ENCODE results near the gene SMIM38. TPM values are rescaled to one million over a fixed set of nuclear protein-coding genes. Genes with fewer than 3 reads are reported as not detected.
A peak's percentile ranks its signal among the peaks of the same experiment; 100 is the strongest.
"Not testable (repeated sequence)": the region's sequence is repeated elsewhere in the genome, so short reads cannot be mapped to it uniquely, and the experiment has no call there.

The SMIM38 gene
- total RNA-seq, 1 experiment from 2014 or later = not detected

GRCh38 chr11:69121621-69122325, 34.0 kb upstream of the SMIM38 start:
- no peak for DNase-seq (ENCODE audit: low read depth)

GRCh38 chr11:69122326-69122629, 33.5 kb upstream of the SMIM38 start:
- no peak for DNase-seq (ENCODE audit: low read depth)

- peak; percentile 86 for DNase-seq (ENCODE audit: low read depth)
Observed at GRCh38 chr11:69122630-69123431, 32.9 kb upstream of the SMIM38 start.

GRCh38 chr11:69123593-69124545, 31.9 kb upstream of the SMIM38 start:
- no peak for DNase-seq (ENCODE audit: low read depth)

GRCh38 chr11:69125861-69126260, 29.9 kb upstream of the SMIM38 start:
- DNase-seq (ENCODE audit: low read depth) = no peak

- DNase-seq (ENCODE audit: low read depth) = no peak
Observed at GRCh38 chr11:69126286-69126685, 29.4 kb upstream of the SMIM38 start.

- DNase-seq (ENCODE audit: low read depth) = no peak
Observed at GRCh38 chr11:69127081-69127850, 28.5 kb upstream of the SMIM38 start.

GRCh38 chr11:69127884-69128283, 27.9 kb upstream of the SMIM38 start:
- no peak for DNase-seq (ENCODE audit: low read depth)

- DNase-seq (ENCODE audit: low read depth) = no peak
Observed at GRCh38 chr11:69129053-69129452, 26.7 kb upstream of the SMIM38 start.

- DNase-seq (ENCODE audit: low read depth) = no peak
Observed at GRCh38 chr11:69129647-69130046, 26.1 kb upstream of the SMIM38 start.

- DNase-seq (ENCODE audit: low read depth) = no peak
Observed at GRCh38 chr11:69130654-69131053, 25.1 kb upstream of the SMIM38 start.

- DNase-seq (ENCODE audit: low read depth) = no peak
Observed at GRCh38 chr11:69131121-69131566, 24.6 kb upstream of the SMIM38 start.

- peak; percentile 25 for DNase-seq (ENCODE audit: low read depth)
Observed at GRCh38 chr11:69131644-69132300, 24.0 kb upstream of the SMIM38 start.

GRCh38 chr11:69132301-69132670, 23.4 kb upstream of the SMIM38 start:
- no peak for DNase-seq (ENCODE audit: low read depth)

GRCh38 chr11:69133251-69133650, 22.5 kb upstream of the SMIM38 start:
- no peak for DNase-seq (ENCODE audit: low read depth)

- not testable (repeated sequence) for DNase-seq (ENCODE audit: low read depth)
Observed at GRCh38 chr11:69134182-69134581, 21.6 kb upstream of the SMIM38 start.

GRCh38 chr11:69134957-69135356, 20.8 kb upstream of the SMIM38 start:
- no peak for DNase-seq (ENCODE audit: low read depth)

- no peak for DNase-seq (ENCODE audit: low read depth)
Observed at GRCh38 chr11:69135420-69136363, 20.0 kb upstream of the SMIM38 start.

GRCh38 chr11:69136471-69136870, 19.3 kb upstream of the SMIM38 start:
- no peak for DNase-seq (ENCODE audit: low read depth)

Measured in HT1080 (cell line).